ENCODE results near the gene TEX55.

The TEX55 gene

DNA sequence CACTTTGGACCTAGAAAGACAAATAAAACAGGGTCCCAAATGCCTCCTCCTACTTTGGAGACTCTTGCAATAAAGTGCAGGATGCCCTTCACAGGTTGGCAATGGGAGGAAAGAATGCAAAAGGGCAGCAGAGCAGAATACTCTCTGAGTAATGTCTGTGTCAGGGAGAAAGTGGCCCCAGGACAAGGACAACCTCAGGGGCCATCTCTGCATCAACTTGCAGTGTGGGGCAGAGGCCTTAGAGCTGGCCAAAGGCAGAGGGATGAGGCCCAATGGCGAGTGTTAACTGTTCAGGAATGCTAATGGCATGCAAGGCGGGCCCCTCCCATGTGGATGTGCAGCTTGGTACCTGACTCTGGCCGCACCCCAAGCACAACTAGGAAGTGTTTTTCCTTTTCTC, 35.8 kb downstream of the TEX55 start:
- no peak overlapping the region for H3K27ac ChIP-seq (ENCODE audit: extremely low read depth, low read depth, low read length)
- H3K4me3 ChIP-seq (ENCODE audit: low read depth, low read length) = no peak overlapping the region
- H3K4me1 ChIP-seq (ENCODE audit: control insufficient read depth, insufficient read depth, low read length) = no peaks in the 10 kb centered on the region
- H3K36me3 ChIP-seq (ENCODE audit: control insufficient read depth in 2 of 2, insufficient read depth in 1 of 2, low read length in 2 of 2) = no peaks in the 10 kb centered on the region
- ChIA-PET CTCF (no interaction called here), POLR2A (no interaction called here)
- TF ChIP-seq ZNF48 (tag by site-specific recombination; IDR thresholded peaks at IDR 0.05) (no peak), ZNF701 (tag by site-specific recombination; IDR thresholded peaks at IDR 0.05) (no peak), ZNF324 (tag by site-specific recombination; IDR thresholded peaks at IDR 0.05) (no peak), ZNF37A (tag by site-specific recombination; IDR thresholded peaks at IDR 0.05) (no peak), GLI2 (tag by site-specific recombination; IDR thresholded peaks at IDR 0.05; ENCODE audit: borderline replicate concordance, low read depth) (no peak), TRIM28 (IDR thresholded peaks at IDR 0.05; ENCODE audit: borderline replicate concordance, low read length) (no peak), SALL2 (tag by site-specific recombination; IDR thresholded peaks at IDR 0.05; ENCODE audit: borderline replicate concordance) (no peak), ZNF692 (tag by site-specific recombination; IDR thresholded peaks at IDR 0.05) (no peak), ZNF501 (tag by site-specific recombination; IDR thresholded peaks at IDR 0.05) (no peak)
- TF ChIP-seq, protein P1, sequence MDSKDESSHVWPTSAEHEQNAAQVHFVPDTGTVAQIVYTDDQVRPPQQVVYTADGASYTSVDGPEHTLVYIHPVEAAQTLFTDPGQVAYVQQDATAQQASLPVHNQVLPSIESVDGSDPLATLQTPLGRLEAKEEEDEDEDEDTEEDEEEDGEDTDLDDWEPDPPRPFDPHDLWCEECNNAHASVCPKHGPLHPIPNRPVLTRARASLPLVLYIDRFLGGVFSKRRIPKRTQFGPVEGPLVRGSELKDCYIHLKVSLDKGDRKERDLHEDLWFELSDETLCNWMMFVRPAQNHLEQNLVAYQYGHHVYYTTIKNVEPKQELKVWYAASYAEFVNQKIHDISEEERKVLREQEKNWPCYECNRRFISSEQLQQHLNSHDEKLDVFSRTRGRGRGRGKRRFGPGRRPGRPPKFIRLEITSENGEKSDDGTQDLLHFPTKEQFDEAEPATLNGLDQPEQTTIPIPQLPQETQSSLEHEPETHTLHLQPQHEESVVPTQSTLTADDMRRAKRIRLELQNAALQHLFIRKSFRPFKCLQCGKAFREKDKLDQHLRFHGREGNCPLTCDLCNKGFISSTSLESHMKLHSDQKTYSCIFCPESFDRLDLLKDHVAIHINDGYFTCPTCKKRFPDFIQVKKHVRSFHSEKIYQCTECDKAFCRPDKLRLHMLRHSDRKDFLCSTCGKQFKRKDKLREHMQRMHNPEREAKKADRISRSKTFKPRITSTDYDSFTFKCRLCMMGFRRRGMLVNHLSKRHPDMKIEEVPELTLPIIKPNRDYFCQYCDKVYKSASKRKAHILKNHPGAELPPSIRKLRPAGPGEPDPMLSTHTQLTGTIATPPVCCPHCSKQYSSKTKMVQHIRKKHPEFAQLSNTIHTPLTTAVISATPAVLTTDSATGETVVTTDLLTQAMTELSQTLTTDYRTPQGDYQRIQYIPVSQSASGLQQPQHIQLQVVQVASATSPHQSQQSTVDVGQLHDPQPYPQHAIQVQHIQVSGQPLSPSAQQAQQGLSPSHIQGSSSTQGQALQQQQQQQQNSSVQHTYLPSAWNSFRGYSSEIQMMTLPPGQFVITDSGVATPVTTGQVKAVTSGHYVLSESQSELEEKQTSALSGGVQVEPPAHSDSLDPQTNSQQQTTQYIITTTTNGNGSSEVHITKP (tag by site-specific recombination; IDR thresholded peaks at IDR 0.05) = no peak
- H3K9me3 ChIP-seq (ENCODE audit: control insufficient read depth, insufficient read depth, low read depth, low read length) = no peaks in the 10 kb centered on the region

DNA sequence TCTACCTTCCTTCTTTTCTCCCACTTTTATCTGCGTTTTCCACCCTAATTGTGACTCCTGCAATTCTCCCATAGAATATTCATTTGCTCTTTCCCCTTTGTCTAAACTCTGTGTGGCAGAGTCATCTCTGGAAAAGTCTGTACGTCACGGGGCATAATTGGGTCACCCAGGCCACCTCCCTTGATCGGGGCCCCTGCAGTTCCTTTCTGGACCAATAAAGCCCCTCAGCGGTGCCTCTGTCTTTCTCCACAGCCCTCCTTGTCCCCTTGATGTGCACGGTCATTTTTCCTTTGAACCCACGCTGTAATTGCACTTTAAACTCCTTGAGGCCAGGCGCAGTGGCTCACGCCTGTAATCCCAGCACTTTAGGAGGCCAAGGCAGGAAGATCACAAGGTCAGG, 38.1 kb downstream of the TEX55 start:
- Histone ChIP-seq H3K4me3 (ENCODE audit: low read depth, low read length) (no peak overlapping the region), H3K4me1 (ENCODE audit: control insufficient read depth, insufficient read depth, low read length) (no peaks in the 10 kb centered on the region), H3K27ac (ENCODE audit: extremely low read depth, low read depth, low read length) (no peak overlapping the region), H3K9me3 (ENCODE audit: control insufficient read depth, insufficient read depth, low read depth, low read length) (no peaks in the 10 kb centered on the region), H3K36me3 (ENCODE audit: control insufficient read depth in 2 of 2, insufficient read depth in 1 of 2, low read length in 2 of 2) (no peaks in the 10 kb centered on the region)
- CTCF ChIA-PET = no interaction called here
- TF ChIP-seq GLIS1 (tag by site-specific recombination; IDR thresholded peaks at IDR 0.05) = no peak
- TF ChIP-seq ZXDB (tag by site-specific recombination; IDR thresholded peaks at IDR 0.05) = no peak
- TF ChIP-seq ZNF707 (tag by site-specific recombination; IDR thresholded peaks at IDR 0.05) = no peak
- no peak for TF ChIP-seq KLF1 (tag by site-specific recombination; IDR thresholded peaks at IDR 0.05)
- TF ChIP-seq ZNF514 (tag by site-specific recombination; IDR thresholded peaks at IDR 0.05) = no peak
- TF ChIP-seq ZFP69B (tag by site-specific recombination; IDR thresholded peaks at IDR 0.05) = no peak
- no peak for TF ChIP-seq HOXC10 (CRISPR knock-in tag; IDR thresholded peaks at IDR 0.05)
- TF ChIP-seq SCRT2 (tag by site-specific recombination; IDR thresholded peaks at IDR 0.05) = no peak
- POLR2A ChIA-PET = no interaction called here

DNA sequence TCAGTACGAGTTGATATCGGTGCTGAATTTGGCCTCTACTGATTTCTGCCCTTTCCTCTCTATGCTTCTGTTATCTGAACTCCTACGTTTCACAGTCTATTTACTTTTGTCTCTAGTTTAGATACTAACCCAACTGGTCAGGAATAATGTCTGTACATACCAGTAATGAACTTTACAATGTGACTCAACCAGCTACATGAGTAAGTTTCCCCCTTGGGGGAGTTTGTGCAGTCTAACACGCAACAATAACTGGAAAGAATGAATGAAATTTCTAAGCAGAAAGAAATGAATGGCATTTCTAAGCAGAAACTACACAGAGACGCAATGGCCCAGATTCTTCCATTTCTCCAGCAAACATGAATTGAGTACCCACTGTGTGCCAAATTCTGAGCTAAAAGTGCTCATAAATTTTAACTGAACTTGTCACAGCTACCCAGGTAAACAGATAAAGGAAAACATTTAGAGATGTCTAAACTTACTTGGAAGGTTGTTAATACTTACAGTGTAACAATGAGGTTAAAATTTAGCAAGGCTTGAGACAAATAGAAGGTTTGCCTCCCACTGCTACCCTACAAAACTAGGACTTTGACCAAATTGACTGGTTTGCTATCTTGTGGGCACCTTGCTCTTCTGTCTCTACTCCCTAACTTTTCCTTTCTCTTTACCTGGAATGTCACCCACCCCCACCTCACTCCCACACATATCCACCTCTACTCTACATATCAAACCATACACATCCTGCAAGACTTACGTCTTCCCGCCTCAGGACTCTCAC, 39.0 kb downstream of the TEX55 start:
- Histone ChIP-seq H3K36me3 (ENCODE audit: control insufficient read depth in 2 of 2, insufficient read depth in 1 of 2, low read length in 2 of 2) (no peaks in the 10 kb centered on the region), H3K27ac (ENCODE audit: extremely low read depth, low read depth, low read length) (no peak overlapping the region), H3K9me3 (ENCODE audit: control insufficient read depth, insufficient read depth, low read depth, low read length) (no peaks in the 10 kb centered on the region), H3K4me3 (ENCODE audit: low read depth, low read length) (no peak overlapping the region), H3K4me1 (ENCODE audit: control insufficient read depth, insufficient read depth, low read length) (no peaks in the 10 kb centered on the region)
- ChIA-PET POLR2A (no interaction called here), CTCF (interaction anchor here (0.6 kb wide), 1 partner anchor 635 kb away, joined by 3 read pairs; no protein-coding TSS in a partner anchor)
- TF ChIP-seq ZFP69B (tag by site-specific recombination; IDR thresholded peaks at IDR 0.05) (no peak), ZNF654 (tag by site-specific recombination; IDR thresholded peaks at IDR 0.05; ENCODE audit: low read depth) (no peak), ZNF558 (tag by site-specific recombination; IDR thresholded peaks at IDR 0.05) (no peak), ZNF174 (tag by site-specific recombination; IDR thresholded peaks at IDR 0.05) (no peak), ZBTB1 (tag by site-specific recombination; IDR thresholded peaks at IDR 0.05) (no peak), ZNF169 (tag by site-specific recombination; IDR thresholded peaks at IDR 0.05) (no peak), SP7 (tag by site-specific recombination; IDR thresholded peaks at IDR 0.05) (no peak), ZBTB7A (tag by site-specific recombination; IDR thresholded peaks at IDR 0.05; ENCODE audit: low read depth) (no peak)
- TF ChIP-seq, protein P2, sequence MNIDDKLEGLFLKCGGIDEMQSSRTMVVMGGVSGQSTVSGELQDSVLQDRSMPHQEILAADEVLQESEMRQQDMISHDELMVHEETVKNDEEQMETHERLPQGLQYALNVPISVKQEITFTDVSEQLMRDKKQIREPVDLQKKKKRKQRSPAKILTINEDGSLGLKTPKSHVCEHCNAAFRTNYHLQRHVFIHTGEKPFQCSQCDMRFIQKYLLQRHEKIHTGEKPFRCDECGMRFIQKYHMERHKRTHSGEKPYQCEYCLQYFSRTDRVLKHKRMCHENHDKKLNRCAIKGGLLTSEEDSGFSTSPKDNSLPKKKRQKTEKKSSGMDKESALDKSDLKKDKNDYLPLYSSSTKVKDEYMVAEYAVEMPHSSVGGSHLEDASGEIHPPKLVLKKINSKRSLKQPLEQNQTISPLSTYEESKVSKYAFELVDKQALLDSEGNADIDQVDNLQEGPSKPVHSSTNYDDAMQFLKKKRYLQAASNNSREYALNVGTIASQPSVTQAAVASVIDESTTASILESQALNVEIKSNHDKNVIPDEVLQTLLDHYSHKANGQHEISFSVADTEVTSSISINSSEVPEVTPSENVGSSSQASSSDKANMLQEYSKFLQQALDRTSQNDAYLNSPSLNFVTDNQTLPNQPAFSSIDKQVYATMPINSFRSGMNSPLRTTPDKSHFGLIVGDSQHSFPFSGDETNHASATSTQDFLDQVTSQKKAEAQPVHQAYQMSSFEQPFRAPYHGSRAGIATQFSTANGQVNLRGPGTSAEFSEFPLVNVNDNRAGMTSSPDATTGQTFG (tag by site-specific recombination; IDR thresholded peaks at IDR 0.05; ENCODE audit: borderline replicate concordance) = no peak
